ENCODE results near the gene SLC4A4.

Gene SLC4A4

DNA sequence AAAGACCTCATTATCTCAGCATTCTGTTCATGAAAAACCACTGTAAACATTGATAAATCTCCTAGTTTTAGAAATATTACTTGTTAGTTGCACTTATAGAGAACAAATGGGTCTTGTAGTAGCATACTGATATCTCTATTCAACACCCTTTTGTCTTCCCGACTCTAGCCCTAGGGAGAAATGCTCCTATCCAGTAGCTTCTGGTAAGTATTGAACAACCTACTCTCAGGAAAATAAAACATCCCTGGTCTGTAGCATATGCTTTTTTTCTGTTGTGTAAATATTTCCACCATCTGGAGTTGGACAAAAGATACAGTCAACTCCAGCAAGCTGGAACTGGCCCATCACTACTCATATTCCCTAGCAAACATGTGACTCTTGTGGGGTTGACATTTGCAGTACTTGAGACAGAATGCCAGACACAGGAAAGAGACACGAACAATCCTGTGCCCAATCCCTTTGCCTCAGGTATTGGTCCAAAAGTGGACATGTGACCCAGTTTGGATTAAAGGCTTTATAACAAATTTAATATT is 256.8 kb downstream of the SLC4A4 start:
- H3K27me3 ChIP-seq (ENCODE audit: insufficient read depth, low read length) = no peaks in the 10 kb centered on the region
- no peak overlapping the region for H3K4me3 ChIP-seq (ENCODE audit: low read depth, low read length, poor library complexity, severe bottlenecking)

DNA sequence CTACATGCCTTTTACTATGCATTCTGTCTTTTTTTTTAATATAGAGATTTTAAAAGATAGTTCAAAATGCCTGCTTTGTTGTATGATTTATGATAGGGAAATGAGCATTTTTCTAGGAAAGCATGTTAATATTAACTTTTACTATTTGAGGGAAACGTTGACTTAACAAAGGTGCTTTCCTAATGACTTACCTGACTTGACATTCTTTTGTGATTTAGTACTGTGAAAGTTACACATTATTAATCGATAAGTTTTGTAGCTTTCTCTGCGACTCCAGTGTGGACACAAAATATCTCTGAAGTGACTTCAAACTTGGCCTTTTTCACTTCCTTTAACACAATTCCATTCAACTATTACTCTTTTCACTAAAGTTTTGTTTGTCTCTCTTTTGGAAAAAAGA is 260.8 kb downstream of the SLC4A4 start:
- Histone ChIP-seq H3K4me2 (ENCODE audit: low read length) (no peak overlapping the region), H2AFZ (ENCODE audit: low read length) (no peak overlapping the region), H3K4me1 (ENCODE audit: insufficient read depth, low read length, severe bottlenecking) (no peaks in the 10 kb centered on the region), H3F3A (ENCODE audit: insufficient read depth, low read length) (no peaks in the 10 kb centered on the region), H4K20me1 (ENCODE audit: insufficient read depth, low read length) (no peaks in the 10 kb centered on the region), H3K9me3 (ENCODE audit: low read length) (no peaks in the 10 kb centered on the region), H3K27me3 (ENCODE audit: insufficient read depth, low read length) (no peaks in the 10 kb centered on the region), H3K36me3 (ENCODE audit: insufficient read depth, low read length) (no peaks in the 10 kb centered on the region), H3K27ac (ENCODE audit: low read depth, low read length, poor library complexity, severe bottlenecking) (no peak overlapping the region), H3K9ac (ENCODE audit: low read length) (no peak overlapping the region), H3K4me3 (ENCODE audit: low read depth, low read length, poor library complexity, severe bottlenecking) (no peak overlapping the region), H3K79me2 (ENCODE audit: insufficient read depth, low read length) (no peaks in the 10 kb centered on the region), H3K9me2 (ENCODE audit: low read depth, low read length) (no peaks in the 10 kb centered on the region)
- TF ChIP-seq, protein P1, sequence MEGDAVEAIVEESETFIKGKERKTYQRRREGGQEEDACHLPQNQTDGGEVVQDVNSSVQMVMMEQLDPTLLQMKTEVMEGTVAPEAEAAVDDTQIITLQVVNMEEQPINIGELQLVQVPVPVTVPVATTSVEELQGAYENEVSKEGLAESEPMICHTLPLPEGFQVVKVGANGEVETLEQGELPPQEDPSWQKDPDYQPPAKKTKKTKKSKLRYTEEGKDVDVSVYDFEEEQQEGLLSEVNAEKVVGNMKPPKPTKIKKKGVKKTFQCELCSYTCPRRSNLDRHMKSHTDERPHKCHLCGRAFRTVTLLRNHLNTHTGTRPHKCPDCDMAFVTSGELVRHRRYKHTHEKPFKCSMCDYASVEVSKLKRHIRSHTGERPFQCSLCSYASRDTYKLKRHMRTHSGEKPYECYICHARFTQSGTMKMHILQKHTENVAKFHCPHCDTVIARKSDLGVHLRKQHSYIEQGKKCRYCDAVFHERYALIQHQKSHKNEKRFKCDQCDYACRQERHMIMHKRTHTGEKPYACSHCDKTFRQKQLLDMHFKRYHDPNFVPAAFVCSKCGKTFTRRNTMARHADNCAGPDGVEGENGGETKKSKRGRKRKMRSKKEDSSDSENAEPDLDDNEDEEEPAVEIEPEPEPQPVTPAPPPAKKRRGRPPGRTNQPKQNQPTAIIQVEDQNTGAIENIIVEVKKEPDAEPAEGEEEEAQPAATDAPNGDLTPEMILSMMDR (IDR thresholded peaks at IDR 0.05; ENCODE audit: low read length) = no peak
- TF ChIP-seq EZH2 (IDR thresholded peaks at IDR 0.05; ENCODE audit: borderline replicate concordance, low read length) = no peak

More for the DNA sequence above, 256.8 kb downstream of the SLC4A4 start:
- H4K20me1 ChIP-seq (ENCODE audit: insufficient read depth, low read length) = no peaks in the 10 kb centered on the region
- TF ChIP-seq EZH2 (IDR thresholded peaks at IDR 0.05; ENCODE audit: borderline replicate concordance, low read length) = no peak
- TF ChIP-seq, protein P1 (IDR thresholded peaks at IDR 0.05; ENCODE audit: low read length) = no peak
- H3K27ac ChIP-seq (ENCODE audit: low read depth, low read length, poor library complexity, severe bottlenecking) = no peak overlapping the region
- H3K36me3 ChIP-seq (ENCODE audit: insufficient read depth, low read length) = no peaks in the 10 kb centered on the region
- no peaks in the 10 kb centered on the region for H3K79me2 ChIP-seq (ENCODE audit: insufficient read depth, low read length)
- H3K4me1 ChIP-seq (ENCODE audit: insufficient read depth, low read length, severe bottlenecking) = no peaks in the 10 kb centered on the region
- H3K9me2 ChIP-seq (ENCODE audit: low read depth, low read length) = no peaks in the 10 kb centered on the region
- no peak overlapping the region for H3K4me2 ChIP-seq (ENCODE audit: low read length)
- H3K9me3 ChIP-seq (ENCODE audit: low read length) = no peaks in the 10 kb centered on the region
- no peak overlapping the region for H2AFZ ChIP-seq (ENCODE audit: low read length)
- no peaks in the 10 kb centered on the region for H3F3A ChIP-seq (ENCODE audit: insufficient read depth, low read length)
- H3K9ac ChIP-seq (ENCODE audit: low read length) = no peak overlapping the region

DNA sequence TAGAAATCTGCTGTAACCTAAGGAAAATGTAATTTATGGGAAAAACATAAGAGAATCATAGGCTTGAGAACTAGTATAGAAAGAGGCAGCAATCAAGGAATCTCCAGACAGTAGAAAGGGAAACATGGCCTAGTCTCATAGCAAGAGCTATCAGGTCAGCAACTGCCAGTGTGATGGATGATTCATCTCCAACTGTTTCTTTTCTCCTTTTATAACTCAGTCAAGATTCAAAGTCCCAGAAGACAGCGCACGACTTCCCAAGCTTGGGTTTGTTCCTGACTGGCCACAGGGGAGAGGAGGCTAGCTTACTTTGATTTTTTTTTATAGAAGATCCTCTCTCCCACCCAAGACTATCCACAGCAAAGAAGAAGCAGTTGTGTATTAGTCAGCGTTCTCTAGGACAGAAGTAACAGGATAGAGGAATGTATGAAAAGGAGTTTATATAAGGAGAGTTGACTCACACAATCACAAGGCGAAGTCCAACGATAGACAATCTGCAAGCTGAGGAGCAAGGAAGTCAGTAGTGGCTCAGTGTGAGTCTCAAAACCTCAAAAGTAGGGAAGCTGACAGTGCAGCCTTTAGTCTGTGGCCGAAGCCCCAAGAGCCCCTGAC is 263.6 kb downstream of the SLC4A4 start:
- Histone ChIP-seq H3K9ac (ENCODE audit: low read length) (no peak overlapping the region), H3K27me3 (ENCODE audit: insufficient read depth, low read length) (no peaks in the 10 kb centered on the region), H3K4me2 (ENCODE audit: low read length) (no peak overlapping the region), H3K9me2 (ENCODE audit: low read depth, low read length) (no peaks in the 10 kb centered on the region), H4K20me1 (ENCODE audit: insufficient read depth, low read length) (no peaks in the 10 kb centered on the region), H3K4me1 (ENCODE audit: insufficient read depth, low read length, severe bottlenecking) (no peaks in the 10 kb centered on the region), H3K9me3 (ENCODE audit: low read length) (no peaks in the 10 kb centered on the region), H2AFZ (ENCODE audit: low read length) (no peak overlapping the region), H3K36me3 (ENCODE audit: insufficient read depth, low read length) (no peaks in the 10 kb centered on the region), H3K79me2 (ENCODE audit: insufficient read depth, low read length) (no peaks in the 10 kb centered on the region), H3K27ac (ENCODE audit: low read depth, low read length, poor library complexity, severe bottlenecking) (no peak overlapping the region), H3F3A (ENCODE audit: insufficient read depth, low read length) (no peaks in the 10 kb centered on the region), H3K4me3 (ENCODE audit: low read depth, low read length, poor library complexity, severe bottlenecking) (no peak overlapping the region)
- TF ChIP-seq EZH2 (IDR thresholded peaks at IDR 0.05; ENCODE audit: borderline replicate concordance, low read length) = no peak
- TF ChIP-seq, protein P1 (IDR thresholded peaks at IDR 0.05; ENCODE audit: low read length) = no peak
